ENCODE measurements around the gene XBP1.
"Not testable (repeated sequence)": the region's sequence is repeated elsewhere in the genome, so short reads cannot be mapped to it uniquely, and the experiment has no call there.

Gene XBP1

GRCh38 chr22:28833276-28833923, 33.0 kb upstream of the XBP1 start:
- Histone ChIP-seq H3K9ac (ENCODE audit: insufficient read length) (no peak overlapping the region), H3K9me3 (ENCODE audit: low read depth, low read length) (no peaks in the 10 kb centered on the region), H3K36me3 (ENCODE audit: insufficient read depth, low read length) (no peaks in the 10 kb centered on the region), H3K4me3 (no peak overlapping the region), H3K27ac (no peak overlapping the region)
- TF ChIP-seq POLR2AphosphoS5 (IDR thresholded peaks at IDR 0.05; ENCODE audit: borderline replicate concordance, low read depth, low read length) (no peak), FOXP2 (optimal IDR thresholded peaks at IDR 0.05; ENCODE audit: control extremely low read depth, extremely low read length, insufficient read depth) (no peak), EZH2 (IDR thresholded peaks at IDR 0.05) (no peak)
- DNase-seq (ENCODE audit: low read depth, low spot score): no peak

GRCh38 chr22:28832731-28833130, 32.4 kb upstream of the XBP1 start:
- Histone ChIP-seq H3K9ac (ENCODE audit: insufficient read length) (no peak overlapping the region), H3K36me3 (ENCODE audit: insufficient read depth, low read length) (no peaks in the 10 kb centered on the region), H3K4me3 (no peak overlapping the region), H3K9me3 (ENCODE audit: low read depth, low read length) (no peaks in the 10 kb centered on the region), H3K27ac (no peak overlapping the region)
- TF ChIP-seq FOXP2 (optimal IDR thresholded peaks at IDR 0.05; ENCODE audit: control extremely low read depth, extremely low read length, insufficient read depth) (no peak), EZH2 (IDR thresholded peaks at IDR 0.05) (no peak), POLR2AphosphoS5 (IDR thresholded peaks at IDR 0.05; ENCODE audit: borderline replicate concordance, low read depth, low read length) (no peak)
- DNase-seq (ENCODE audit: low read depth, low spot score): no peak

GRCh38 chr22:28831140-28832072, 31.0 kb upstream of the XBP1 start:
- Histone ChIP-seq H3K36me3 (ENCODE audit: insufficient read depth, low read length) (no peaks in the 10 kb centered on the region), H3K9me3 (ENCODE audit: low read depth, low read length) (no peaks in the 10 kb centered on the region), H3K27ac (no peak overlapping the region), H3K4me3 (no peak overlapping the region), H3K9ac (ENCODE audit: insufficient read length) (no peak overlapping the region)
- no peak for DNase-seq (ENCODE audit: low read depth, low spot score)
- no peak for TF ChIP-seq EZH2 (IDR thresholded peaks at IDR 0.05)
- no peak for TF ChIP-seq POLR2AphosphoS5 (IDR thresholded peaks at IDR 0.05; ENCODE audit: borderline replicate concordance, low read depth, low read length)
- TF ChIP-seq FOXP2 (optimal IDR thresholded peaks at IDR 0.05; ENCODE audit: control extremely low read depth, extremely low read length, insufficient read depth): no peak

GRCh38 chr22:28830441-28830840, 30.1 kb upstream of the XBP1 start:
- no peak overlapping the region for H3K27ac ChIP-seq
- no peak overlapping the region for H3K9ac ChIP-seq (ENCODE audit: insufficient read length)
- no peak for DNase-seq (ENCODE audit: low read depth, low spot score)
- H3K9me3 ChIP-seq (ENCODE audit: low read depth, low read length): no peaks in the 10 kb centered on the region
- TF ChIP-seq FOXP2 (optimal IDR thresholded peaks at IDR 0.05; ENCODE audit: control extremely low read depth, extremely low read length, insufficient read depth): no peak
- no peaks in the 10 kb centered on the region for H3K36me3 ChIP-seq (ENCODE audit: insufficient read depth, low read length)
- H3K4me3 ChIP-seq: no peak overlapping the region

- no peak overlapping the region for H3K9ac ChIP-seq (ENCODE audit: insufficient read length)
- no peak for TF ChIP-seq EZH2 (IDR thresholded peaks at IDR 0.05)
- no peak for TF ChIP-seq FOXP2 (optimal IDR thresholded peaks at IDR 0.05; ENCODE audit: control extremely low read depth, extremely low read length, insufficient read depth)
- no peak for TF ChIP-seq POLR2AphosphoS5 (IDR thresholded peaks at IDR 0.05; ENCODE audit: borderline replicate concordance, low read depth, low read length)
- no peak overlapping the region for H3K4me3 ChIP-seq
- H3K9me3 ChIP-seq (ENCODE audit: low read depth, low read length): no peaks in the 10 kb centered on the region
- H3K36me3 ChIP-seq (ENCODE audit: insufficient read depth, low read length): no peaks in the 10 kb centered on the region
- DNase-seq (ENCODE audit: low read depth, low spot score): peak; percentile 14
- no peak overlapping the region for H3K27ac ChIP-seq
These were observed 29.2 kb upstream of the XBP1 start for GRCh38 chr22:28829358-28830181.

GRCh38 chr22:28826921-28827320, 26.6 kb upstream of the XBP1 start:
- DNase-seq (ENCODE audit: low read depth, low spot score): no peak
- H3K9ac ChIP-seq (ENCODE audit: insufficient read length): no peak overlapping the region
- H3K9me3 ChIP-seq (ENCODE audit: low read depth, low read length): no peaks in the 10 kb centered on the region
- H3K27ac ChIP-seq: no peak overlapping the region
- no peak overlapping the region for H3K4me3 ChIP-seq
- TF ChIP-seq EZH2 (IDR thresholded peaks at IDR 0.05): no peak
- no peak for TF ChIP-seq POLR2AphosphoS5 (IDR thresholded peaks at IDR 0.05; ENCODE audit: borderline replicate concordance, low read depth, low read length)
- TF ChIP-seq FOXP2 (optimal IDR thresholded peaks at IDR 0.05; ENCODE audit: control extremely low read depth, extremely low read length, insufficient read depth): no peak
- no peaks in the 10 kb centered on the region for H3K36me3 ChIP-seq (ENCODE audit: insufficient read depth, low read length)

GRCh38 chr22:28826430-28826829, 26.1 kb upstream of the XBP1 start:
- H3K9ac ChIP-seq (ENCODE audit: insufficient read length); H3K36me3 ChIP-seq (ENCODE audit: insufficient read depth, low read length); H3K27ac ChIP-seq; H3K9me3 ChIP-seq (ENCODE audit: low read depth, low read length); H3K4me3 ChIP-seq; DNase-seq (ENCODE audit: low read depth, low spot score): not testable (repeated sequence)

GRCh38 chr22:28824455-28824854, 24.1 kb upstream of the XBP1 start:
- not testable (repeated sequence) for H3K9me3 ChIP-seq (ENCODE audit: low read depth, low read length); DNase-seq (ENCODE audit: low read depth, low spot score); H3K27ac ChIP-seq; H3K9ac ChIP-seq (ENCODE audit: insufficient read length); H3K36me3 ChIP-seq (ENCODE audit: insufficient read depth, low read length); H3K4me3 ChIP-seq
